Activated T-helper 9 cell treated with anti-CD3 and anti-CD28 coated beads, Interleukin-2, amount 50 U/mL, for 16 hours (primary cell): ENCODE measurements around the gene DHRS11.
A peak's percentile ranks its signal among the peaks of the same experiment; 100 is the strongest.
"Not testable (repeated sequence)": the region's sequence is repeated elsewhere in the genome, so short reads cannot be mapped to it uniquely, and the experiment has no call there.

Experiments used
- DNase-seq: peaks from one replicate; pipeline ENCODE4 v3.0.0-alpha.2; 2020; ENCODE audit warnings: low read depth

DHRS11 gene

DNA sequence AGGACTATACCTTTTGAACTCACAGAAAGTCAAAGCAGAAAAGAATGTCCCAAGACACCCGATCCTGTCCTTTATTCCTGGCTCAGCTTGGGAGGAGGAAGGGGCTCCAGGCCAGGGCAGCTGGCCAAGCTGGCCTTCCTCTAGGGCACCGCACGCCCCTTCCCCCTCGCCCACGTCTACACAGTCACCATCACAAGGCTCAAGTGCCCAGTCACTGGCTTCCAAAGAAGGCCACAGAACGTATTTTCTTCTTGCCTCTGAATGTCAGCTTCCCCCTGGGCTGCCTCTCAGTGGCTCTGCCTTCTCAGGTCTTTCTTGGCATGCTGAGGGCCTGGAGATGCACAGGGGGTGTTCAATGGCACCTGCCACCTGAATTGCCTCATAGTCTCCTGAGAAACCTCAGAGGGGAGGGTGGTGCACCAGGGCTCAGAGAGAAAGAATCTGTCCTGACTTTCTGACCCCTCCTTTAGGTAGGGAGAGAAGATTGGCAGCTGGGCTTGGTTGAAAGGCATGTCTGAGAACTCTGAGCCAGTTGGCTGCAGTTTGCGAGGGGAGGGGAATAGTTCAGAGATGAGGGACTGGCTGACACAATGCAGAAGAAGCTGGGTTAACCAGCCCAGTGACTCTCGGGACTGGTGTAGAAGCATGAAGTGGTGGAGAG lies 2.1 kb downstream of the DHRS11 start:
- no peak for DNase-seq

- DNase-seq: no peak
Observed at GRCh38 chr17:36594626-36595401, 3.1 kb downstream of the DHRS11 start.

DNA sequence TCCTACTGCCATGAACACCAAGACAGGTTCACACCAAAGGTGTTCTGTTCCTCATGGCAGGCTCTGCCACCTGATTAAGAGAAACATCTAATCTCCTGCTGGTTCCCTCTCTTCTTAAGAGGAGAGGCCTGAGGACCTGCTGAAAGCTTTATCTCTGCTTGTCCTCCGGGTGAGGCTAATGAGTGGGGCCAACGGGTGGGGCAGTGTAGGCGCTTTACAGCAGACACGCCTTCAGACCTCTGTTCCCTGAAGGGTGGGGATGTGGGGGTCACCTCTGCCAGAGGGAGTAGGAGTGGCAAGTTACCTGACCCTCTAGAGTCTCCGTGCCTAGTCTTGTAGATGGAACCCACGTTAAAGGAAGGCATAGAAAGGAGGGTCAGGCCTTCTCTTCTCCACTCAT lies 5.5 kb downstream of the DHRS11 start:
- no peak for DNase-seq

- no peak for DNase-seq
Observed at GRCh38 chr17:36597866-36598777, 6.4 kb downstream of the DHRS11 start.

- DNase-seq: no peak
Observed at GRCh38 chr17:36598951-36599401, 7.3 kb downstream of the DHRS11 start.

DNA sequence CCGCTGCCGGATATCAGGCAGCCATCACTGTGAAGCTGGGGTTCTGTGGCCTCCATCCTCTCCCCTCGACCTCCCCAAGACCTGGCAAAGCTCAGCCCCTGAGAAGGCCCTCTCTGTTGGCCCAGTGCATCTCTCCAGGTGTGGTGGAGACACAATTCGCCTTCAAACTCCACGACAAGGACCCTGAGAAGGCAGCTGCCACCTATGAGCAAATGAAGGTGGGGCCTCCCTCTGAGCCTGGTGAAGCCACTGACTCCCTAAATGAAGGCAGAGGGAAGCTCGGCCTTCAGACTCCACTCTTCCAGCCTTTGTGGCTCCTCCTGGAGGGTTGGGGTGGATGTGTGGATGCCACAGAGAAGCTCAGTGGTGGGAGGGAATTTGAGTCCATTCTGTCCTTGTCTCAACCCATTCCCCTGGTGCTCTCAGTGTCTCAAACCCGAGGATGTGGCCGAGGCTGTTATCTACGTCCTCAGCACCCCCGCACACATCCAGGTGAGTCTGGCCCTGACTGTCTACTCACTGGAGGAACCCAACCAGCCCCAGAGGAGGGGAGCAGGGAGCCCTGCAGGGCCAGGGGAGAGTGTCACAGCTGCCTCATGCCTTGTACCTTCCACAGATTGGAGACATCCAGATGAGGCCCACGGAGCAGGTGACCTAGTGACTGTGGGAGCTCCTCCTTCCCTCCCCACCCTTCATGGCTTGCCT lies 8.0 kb downstream of the DHRS11 start:
- DNase-seq: no peak

DNA sequence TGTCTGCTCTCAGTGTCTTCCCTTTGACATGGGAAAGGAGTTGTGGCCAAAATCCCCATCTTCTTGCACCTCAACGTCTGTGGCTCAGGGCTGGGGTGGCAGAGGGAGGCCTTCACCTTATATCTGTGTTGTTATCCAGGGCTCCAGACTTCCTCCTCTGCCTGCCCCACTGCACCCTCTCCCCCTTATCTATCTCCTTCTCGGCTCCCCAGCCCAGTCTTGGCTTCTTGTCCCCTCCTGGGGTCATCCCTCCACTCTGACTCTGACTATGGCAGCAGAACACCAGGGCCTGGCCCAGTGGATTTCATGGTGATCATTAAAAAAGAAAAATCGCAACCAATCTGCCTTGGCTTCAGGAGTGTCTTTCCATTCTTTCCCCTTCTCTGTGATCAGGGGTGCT lies 8.8 kb downstream of the DHRS11 start:
- DNase-seq: no peak

DNA sequence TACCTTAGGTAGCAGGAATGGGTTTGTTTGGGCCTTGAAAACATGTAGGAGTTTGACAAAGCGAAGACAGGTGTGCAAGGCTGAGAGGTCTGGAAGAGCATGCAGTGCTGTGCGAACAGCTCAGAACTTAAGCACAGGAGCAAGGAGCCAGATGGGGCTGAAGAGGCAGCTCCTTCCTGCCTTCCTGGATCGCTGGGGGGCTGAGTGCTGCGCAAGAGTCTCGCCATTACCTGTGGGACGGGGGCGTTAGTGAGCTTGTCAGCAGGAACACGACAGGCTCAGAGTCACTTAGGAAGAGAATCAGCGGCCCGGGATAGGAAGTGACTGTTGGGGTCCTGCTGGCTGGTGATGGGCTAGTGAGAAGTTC lies 9.2 kb downstream of the DHRS11 start:
- no peak for DNase-seq

- peak; percentile 85 for DNase-seq
Observed at GRCh38 chr17:36601303-36602029, 9.8 kb downstream of the DHRS11 start, which contains the start of gene MRM1. Gene MRM1, plus strand, starts transcription at chr17:36601583. Its CDS starts 228 bp downstream, at chr17:36601811.

DNA sequence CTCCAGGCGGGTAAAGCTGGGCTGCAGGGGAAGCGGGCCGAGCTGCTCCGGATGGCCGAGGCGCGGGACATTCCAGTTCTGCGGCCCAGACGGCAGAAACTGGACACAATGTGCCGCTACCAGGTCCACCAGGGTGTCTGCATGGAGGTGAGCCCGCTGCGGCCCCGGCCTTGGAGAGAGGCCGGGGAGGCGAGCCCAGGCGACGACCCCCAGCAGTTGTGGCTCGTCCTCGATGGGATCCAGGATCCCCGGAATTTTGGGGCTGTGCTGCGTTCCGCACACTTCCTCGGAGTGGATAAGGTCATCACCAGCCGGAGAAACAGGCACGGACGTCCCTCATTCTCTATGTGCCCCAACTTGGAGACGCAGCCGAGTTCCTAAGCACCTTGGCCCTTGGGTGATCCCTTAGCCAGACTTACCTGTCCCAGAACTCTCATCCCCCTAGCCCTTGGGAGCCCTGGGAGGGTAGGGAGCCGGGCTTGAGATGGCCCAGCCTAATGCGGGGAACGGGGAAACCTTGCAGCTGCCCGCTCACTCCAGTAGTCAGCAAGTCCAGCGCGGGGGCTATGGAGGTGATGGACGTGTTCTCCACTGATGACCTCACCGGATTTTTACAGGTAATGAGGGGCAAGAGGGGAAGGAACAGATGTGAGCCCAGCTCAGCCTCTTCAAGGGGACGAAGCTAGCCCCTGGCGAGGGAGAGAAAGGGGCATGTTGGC lies 10.5 kb downstream of the DHRS11 start:
- no peak for DNase-seq

- peak; percentile 42 for DNase-seq
Observed at GRCh38 chr17:36602924-36603384, 11.3 kb downstream of the DHRS11 start.

DNA sequence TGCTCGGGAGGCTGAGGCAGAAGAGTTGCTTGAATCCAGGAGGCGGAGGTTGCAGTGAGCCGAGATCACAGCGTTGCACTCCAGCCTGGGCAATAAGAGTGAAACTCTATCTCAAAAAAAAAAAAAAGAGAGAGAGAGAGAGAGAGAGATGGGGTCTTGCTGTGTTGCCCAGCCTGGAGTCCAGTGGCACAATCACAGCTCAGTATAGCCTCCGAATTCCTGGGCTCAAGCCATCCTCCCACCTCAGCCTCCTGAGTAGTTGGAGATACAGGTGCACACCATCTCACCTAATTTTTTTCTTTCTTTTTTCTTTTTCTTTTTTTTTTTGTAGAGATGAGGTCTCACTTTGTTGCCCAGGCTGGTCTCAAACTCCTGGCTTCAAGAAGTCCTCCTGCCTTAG lies 13.3 kb downstream of the DHRS11 start:
- DNase-seq: not testable (repeated sequence)

DNA sequence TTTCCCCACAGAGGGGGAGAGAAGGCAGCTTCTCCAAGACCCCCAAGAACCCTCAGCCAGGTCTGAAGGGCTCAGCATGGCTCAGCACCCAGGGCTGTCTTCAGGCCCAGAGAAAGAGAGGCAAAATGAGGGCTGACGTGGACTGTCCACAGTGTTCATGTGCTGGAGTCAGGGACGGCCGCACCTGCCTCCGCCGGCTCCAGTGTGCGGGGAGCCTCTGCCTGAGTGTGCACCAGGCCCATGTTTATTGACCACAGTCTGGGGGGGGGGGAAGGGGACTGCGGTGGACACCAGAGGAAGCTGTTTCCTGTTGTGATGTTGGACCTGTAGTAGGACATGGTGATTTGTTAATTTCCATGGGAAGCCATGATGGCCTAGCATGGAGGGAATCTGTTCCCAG lies 16.6 kb downstream of the DHRS11 start:
- no peak for DNase-seq

DNA sequence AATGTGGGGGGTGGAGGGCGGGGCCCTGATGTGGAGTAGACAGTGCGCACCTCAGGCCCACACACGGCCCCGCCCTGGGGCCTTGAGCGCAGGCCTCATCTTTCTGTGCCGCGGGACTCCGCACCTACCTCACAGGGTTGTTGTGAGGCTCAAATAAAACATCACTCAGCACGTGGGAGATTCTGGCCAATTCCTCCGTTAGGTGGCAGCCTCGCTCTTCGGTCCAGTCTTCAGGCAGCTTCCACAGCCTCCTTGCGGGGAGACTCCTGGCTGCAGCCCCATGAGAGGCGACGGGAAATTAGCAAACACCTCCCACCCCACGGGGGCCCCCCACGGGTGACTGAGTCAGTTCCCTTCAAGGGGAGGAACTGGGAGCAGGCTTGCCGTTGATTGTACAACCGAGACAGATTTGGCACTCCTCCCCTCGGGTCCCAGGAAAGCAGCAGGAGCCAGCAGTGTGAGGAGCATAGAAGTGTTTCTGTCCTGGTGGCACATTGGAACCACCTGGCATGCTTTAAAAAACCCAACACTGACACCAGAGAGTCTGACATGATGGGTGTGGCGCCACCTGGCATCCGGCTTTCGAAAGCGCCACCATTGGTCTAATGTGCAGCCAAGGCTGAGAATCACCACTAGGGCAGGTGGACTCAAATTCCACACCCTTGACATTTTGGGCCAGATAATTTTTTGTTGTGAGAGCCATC lies 17.3 kb downstream of the DHRS11 start:
- DNase-seq: no peak

GRCh38 chr17:36609498-36609862 lies 17.8 kb downstream of the DHRS11 start:
- no peak for DNase-seq

- no peak for DNase-seq
Observed at GRCh38 chr17:36610474-36610873, 18.8 kb downstream of the DHRS11 start.

- DNase-seq: no peak
Observed at GRCh38 chr17:36611345-36612072, 19.8 kb downstream of the DHRS11 start.

- no peak for DNase-seq
Observed at GRCh38 chr17:36612323-36612722, 20.6 kb downstream of the DHRS11 start.

DNA sequence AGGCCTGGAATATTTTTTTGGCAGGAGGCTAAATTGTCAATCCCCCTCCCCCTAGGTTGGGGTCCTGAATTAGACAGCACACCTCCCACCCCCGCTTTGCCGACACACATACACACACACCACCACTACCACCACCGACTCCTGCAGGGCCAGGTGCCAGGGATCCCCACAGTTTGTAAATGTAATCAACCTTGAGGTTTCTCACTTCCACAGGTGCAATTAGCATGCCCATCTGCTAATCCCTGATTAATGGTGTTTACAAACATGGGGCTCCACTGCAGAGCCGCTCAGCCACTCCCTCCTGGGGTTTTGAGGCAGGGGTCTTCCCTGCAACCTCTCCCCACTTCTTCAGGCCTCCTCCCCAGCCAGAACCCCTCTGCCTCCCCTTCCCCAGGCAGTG lies 21.5 kb downstream of the DHRS11 start:
- DNase-seq: no peak
